Sciatic nerve (tissue), 2 donors: Measurements from ENCODE around the gene CAMKMT. TPM values are rescaled to one million over a fixed set of nuclear protein-coding genes. Genes with fewer than 3 reads are reported as not detected.

ENCODE experiments used
- ATAC-seq: fragments of 200-7000 bp; cut with Tn5 transposase; one replicate; pipeline ENCODE4 v1.9.1; 2020; ENCODE audit warnings: mild to moderate bottlenecking, moderate library complexity
- DNase-seq: peaks from one replicate; pipeline ENCODE4 v3.0.0-alpha.2; 2020; ENCODE audit warnings: low spot score
- intact Hi-C: fragments of 100-400 bp; cut with DNase I; formaldehyde crosslinking; loops from one replicate; pipeline ENCODE4 v1.14.2; 2022
- total RNA-seq: library from RNA; stranded (reverse); fragmentation: NEBNext Ultra II Directional; extraction: Animal tissue kit (Norgen Biotek cat#: 25700); gene quantifications from one replicate; pipeline ENCODE4 v1.2.1, GENCODE V29; 2021
- donor health status: DM: no; HTN: no; CAD: no.
- donor health status: DM: no; HTN: no; CAD: no.

The CAMKMT gene
- total RNA-seq, 1 donor from 2014 or later = 11.9 TPM

GRCh38 chr2:44430342-44430741 lies 68.6 kb downstream of the CAMKMT start:
- intact Hi-C loops = no loop called here
- no peak for ATAC-seq

GRCh38 chr2:44433895-44434294 lies 72.1 kb downstream of the CAMKMT start:
- intact Hi-C loops = no loop called here
- DNase-seq = no peak
- no peak for ATAC-seq

More at GRCh38 chr2:44430342-44430741, 68.6 kb downstream of the CAMKMT start:
- no peak for DNase-seq

GRCh38 chr2:44441200-44441599 lies 79.5 kb downstream of the CAMKMT start:
- ATAC-seq (no peak), DNase-seq (no peak)
- intact Hi-C loops = no loop called here

- no peak for DNase-seq
- intact Hi-C loops = no loop called here
- no peak for ATAC-seq
Observed at GRCh38 chr2:44442019-44442418, 80.3 kb downstream of the CAMKMT start.

- intact Hi-C loops = no loop called here
- DNase-seq = no peak
- ATAC-seq = no peak
Observed at GRCh38 chr2:44443517-44443916, 81.8 kb downstream of the CAMKMT start.

GRCh38 chr2:44444881-44445280 lies 83.1 kb downstream of the CAMKMT start:
- DNase-seq = no peak
- intact Hi-C loops = no loop called here
- ATAC-seq = no peak

- no peak for ATAC-seq
- intact Hi-C loops = no loop called here
- DNase-seq = no peak
Observed at GRCh38 chr2:44448860-44449527, 87.2 kb downstream of the CAMKMT start.

GRCh38 chr2:44450082-44450481 lies 88.3 kb downstream of the CAMKMT start:
- DNase-seq = no peak
- intact Hi-C loops = no loop called here
- no peak for ATAC-seq

- no peak for ATAC-seq
- intact Hi-C loops = no loop called here
- no peak for DNase-seq
Observed at GRCh38 chr2:44450806-44451205, 89.1 kb downstream of the CAMKMT start.

- DNase-seq (no peak), ATAC-seq (no peak)
- intact Hi-C loops = no loop called here
Observed at GRCh38 chr2:44452069-44452583, 90.4 kb downstream of the CAMKMT start.

- DNase-seq = no peak
- intact Hi-C loops = no loop called here
- no peak for ATAC-seq
Observed at GRCh38 chr2:44453259-44453658, 91.5 kb downstream of the CAMKMT start.

- intact Hi-C loops = no loop called here
- no peak for DNase-seq
- ATAC-seq = no peak
Observed at GRCh38 chr2:44455877-44456276, 94.1 kb downstream of the CAMKMT start.

GRCh38 chr2:44456946-44457345 lies 95.2 kb downstream of the CAMKMT start:
- ATAC-seq (no peak), DNase-seq (no peak)
- intact Hi-C loops = no loop called here

GRCh38 chr2:44459739-44460138 lies 98.0 kb downstream of the CAMKMT start:
- ATAC-seq (no peak), DNase-seq (no peak)

GRCh38 chr2:44462934-44463849 lies 101.4 kb downstream of the CAMKMT start:
- no peak for ATAC-seq
- DNase-seq = no peak
- intact Hi-C loops = no loop called here

More at GRCh38 chr2:44459739-44460138, 98.0 kb downstream of the CAMKMT start:
- intact Hi-C loops = no loop called here

GRCh38 chr2:44464437-44464836 lies 102.7 kb downstream of the CAMKMT start:
- no peak for ATAC-seq
- intact Hi-C loops = no loop called here

GRCh38 chr2:44470151-44470550 lies 108.4 kb downstream of the CAMKMT start:
- intact Hi-C loops = loop anchor here (10.0 kb wide), 1 partner anchor 425 kb away; no protein-coding TSS in a partner anchor
- ATAC-seq (no peak), DNase-seq (no peak)

More at GRCh38 chr2:44464437-44464836, 102.7 kb downstream of the CAMKMT start:
- DNase-seq = no peak

GRCh38 chr2:44477657-44478414 lies 116.1 kb downstream of the CAMKMT start:
- DNase-seq = no peak
- ATAC-seq = no peak
- intact Hi-C loops = loop anchor here (10.0 kb wide), 1 partner anchor 433 kb away; no protein-coding TSS in a partner anchor
